GM12875 (cell line): Measurements from ENCODE around the gene CAPN1.
"Not testable (repeated sequence)": the region's sequence is repeated elsewhere in the genome, so short reads cannot be mapped to it uniquely, and the experiment has no call there.

Experiments used
- H3K4me3 ChIP-seq: one replicate; pipeline ENCODE4 v1.5.1; 2011; ENCODE audit warnings: low read depth, low read length, control low read depth
- CTCF ChIP-seq: IDR thresholded peaks from 2 replicates; pipeline ENCODE4 v1.5.1; 2011; ENCODE audit warnings: low read depth, mild to moderate bottlenecking, control low read depth, inconsistent platforms, low read length, moderate library complexity, borderline replicate concordance; ENCODE audit not compliant: insufficient read depth

Gene CAPN1

GRCh38 chr11:65163684-65164083 is 18.0 kb upstream of the CAPN1 start:
- TF ChIP-seq CTCF = no peak
- H3K4me3 ChIP-seq = no peak overlapping the region

- no peak overlapping the region for H3K4me3 ChIP-seq
- no peak for TF ChIP-seq CTCF
These were observed 16.1 kb upstream of the CAPN1 start for GRCh38 chr11:65165410-65166317.

GRCh38 chr11:65166893-65167292 is 14.8 kb upstream of the CAPN1 start:
- no peak for TF ChIP-seq CTCF
- H3K4me3 ChIP-seq = no peak overlapping the region

- H3K4me3 ChIP-seq = no peak overlapping the region
- TF ChIP-seq CTCF = no peak
These were observed 14.1 kb upstream of the CAPN1 start for GRCh38 chr11:65167656-65168055.

- TF ChIP-seq CTCF = no peak
- H3K4me3 ChIP-seq = no peak overlapping the region
These were observed 12.5 kb upstream of the CAPN1 start for GRCh38 chr11:65169164-65169641.

- no peak within 1 kb of the TSS for H3K4me3 ChIP-seq
- TF ChIP-seq CTCF = no peak
These were observed 11.6 kb upstream of the CAPN1 start, which contains the start of gene SPDYC for GRCh38 chr11:65170058-65170534. Gene SPDYC, plus strand, starts transcription at chr11:65170233. Its CDS starts 1,125 bp downstream, at chr11:65171358.

GRCh38 chr11:65172600-65172999 is 9.1 kb upstream of the CAPN1 start:
- TF ChIP-seq CTCF = no peak
- H3K4me3 ChIP-seq = no peak overlapping the region

- not testable (repeated sequence) for H3K4me3 ChIP-seq
These were observed 7.1 kb upstream of the CAPN1 start for GRCh38 chr11:65174571-65175010.
